Inflammatory macrophage treated with lipopolysaccharide for 1 hour (primary cell): ENCODE results near the gene TGFB1.

Experiments used
- DNase-seq, 2 donors: peaks; one replicate each; pipeline ENCODE4 v3.0.0-alpha.2; 2020 to 2022

The TGFB1 gene

DNA sequence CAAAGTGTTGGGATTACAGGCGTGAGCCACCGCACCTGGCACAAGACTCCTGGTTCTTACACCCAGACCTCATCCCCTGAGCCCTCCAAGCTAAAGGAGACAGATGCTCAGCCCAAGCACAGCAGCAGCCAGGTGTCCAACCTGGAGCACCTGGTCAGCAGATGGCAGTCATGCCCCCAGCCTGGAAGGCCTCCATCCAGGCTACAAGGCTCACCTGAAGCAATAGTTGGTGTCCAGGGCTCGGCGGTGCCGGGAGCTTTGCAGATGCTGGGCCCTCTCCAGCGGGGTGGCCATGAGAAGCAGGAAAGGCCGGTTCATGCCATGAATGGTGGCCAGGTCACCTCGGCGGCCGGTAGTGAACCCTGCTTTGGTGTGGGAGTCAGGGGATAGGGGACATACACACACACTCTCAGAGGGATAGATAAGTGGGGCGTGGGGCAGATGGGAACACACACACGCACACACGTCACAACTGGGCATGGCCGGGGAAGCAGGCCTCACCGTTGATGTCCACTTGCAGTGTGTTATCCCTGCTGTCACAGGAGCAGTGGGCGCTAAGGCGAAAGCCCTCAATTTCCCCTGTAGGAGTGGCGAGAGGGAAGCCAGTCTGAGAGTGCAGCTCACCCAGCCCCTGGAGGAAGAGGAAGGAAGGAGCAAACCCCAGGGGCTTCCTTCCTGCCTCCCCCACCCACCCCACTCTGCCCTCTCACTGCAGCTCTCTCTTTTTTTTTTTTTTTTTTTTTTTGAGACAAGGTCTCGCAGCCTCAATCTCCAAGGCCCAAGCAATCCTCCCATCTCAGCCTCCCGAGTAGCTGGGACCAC, 11.8 kb downstream of the TGFB1 start:
- peak in 1 of 2 donors; percentile 56 for DNase-seq

DNA sequence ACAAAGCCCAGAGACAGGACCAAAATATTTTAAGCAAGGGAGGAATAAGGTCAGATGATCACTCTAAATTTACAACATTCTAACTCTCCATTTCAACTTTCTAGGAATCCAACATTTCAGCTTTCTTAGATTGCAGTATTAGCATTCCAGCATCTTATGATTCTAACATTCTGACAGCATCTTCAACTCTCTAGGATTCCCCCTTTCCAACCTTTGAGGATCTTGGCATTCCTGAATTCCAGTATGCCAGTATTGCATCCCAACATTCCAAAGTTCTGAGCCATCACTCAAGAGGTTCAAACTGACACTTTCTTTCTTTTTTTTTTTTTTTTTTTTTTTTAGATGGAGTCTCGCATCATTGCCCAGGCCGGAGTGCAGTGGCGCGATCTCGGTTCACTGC, 13.8 kb downstream of the TGFB1 start:
- no peak for DNase-seq

DNA sequence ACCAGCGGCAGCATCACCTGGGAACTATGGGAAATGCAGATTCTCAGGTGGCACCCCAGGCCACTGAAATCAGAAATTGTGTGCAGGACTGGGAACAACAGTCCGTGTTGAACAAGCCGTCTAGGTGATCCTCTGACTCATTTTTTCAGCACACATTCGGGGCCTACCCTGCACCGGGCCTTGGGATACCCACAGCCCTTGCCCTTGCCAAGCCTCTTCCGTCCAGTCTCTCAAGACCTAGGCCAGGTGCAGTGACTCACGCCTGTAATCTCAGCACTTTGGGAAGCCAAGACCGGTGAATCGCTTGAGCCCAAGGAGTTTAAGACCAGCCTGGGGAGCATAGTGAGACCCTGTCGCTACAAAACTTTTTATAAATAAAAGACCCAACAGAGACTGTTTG, 18.3 kb downstream of the TGFB1 start:
- DNase-seq, result no peak

DNA sequence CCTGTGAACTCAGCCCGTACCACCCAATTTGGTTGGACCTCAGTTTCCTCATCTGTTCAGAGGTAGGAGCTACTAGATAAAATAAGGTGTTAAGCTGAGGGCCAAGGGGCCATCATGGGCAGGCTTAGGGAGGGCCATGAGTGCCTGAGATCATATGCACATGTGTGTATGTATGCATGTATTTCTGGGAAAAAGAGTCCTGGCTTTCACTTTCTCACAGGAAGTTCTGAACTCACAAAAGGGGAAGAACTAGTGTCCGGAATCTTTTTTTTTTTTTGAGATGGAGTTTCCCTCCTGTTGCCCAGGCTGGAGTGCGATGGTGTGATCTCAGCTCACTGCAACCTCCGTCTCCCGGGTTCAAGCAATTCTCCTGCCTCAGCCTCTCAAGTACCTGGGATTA, 18.9 kb downstream of the TGFB1 start:
- DNase-seq, result peak; percentile 84 to 95

DNA sequence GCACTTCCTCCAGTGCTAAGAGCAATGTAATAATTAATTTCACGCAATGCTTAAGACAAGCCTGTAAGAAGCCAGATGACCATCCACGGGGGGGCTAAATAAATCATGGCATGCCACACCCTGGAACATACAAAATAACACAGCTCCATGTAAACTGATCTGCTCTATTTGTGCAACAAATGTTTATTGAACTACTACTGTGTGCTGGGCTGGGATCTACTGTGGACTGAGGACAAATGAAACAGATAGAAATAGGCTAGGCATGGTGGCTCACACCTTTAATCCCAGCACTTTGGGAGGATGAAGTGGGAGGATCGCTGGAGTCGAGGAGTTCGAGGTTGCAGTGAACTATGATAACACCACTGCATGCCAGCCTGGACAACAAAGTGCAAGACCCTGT, 21.3 kb downstream of the TGFB1 start:
- no peak for DNase-seq

DNA sequence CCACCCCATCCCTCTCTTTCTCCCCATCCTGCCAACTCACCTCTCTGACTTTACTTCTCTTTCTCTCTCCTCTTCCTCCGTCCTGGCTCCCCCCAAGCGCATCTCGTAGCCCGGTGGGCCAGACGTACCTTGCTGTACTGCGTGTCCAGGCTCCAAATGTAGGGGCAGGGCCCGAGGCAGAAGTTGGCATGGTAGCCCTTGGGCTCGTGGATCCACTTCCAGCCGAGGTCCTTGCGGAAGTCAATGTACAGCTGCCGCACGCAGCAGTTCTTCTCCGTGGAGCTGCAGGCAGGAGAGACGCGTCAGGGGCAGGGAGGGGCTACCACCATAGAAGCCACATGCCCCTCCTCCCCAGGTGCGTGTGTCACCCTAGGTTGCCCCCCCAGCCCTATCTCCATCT, 21.7 kb downstream of the TGFB1 start:
- no peak for DNase-seq

GRCh38 chr19:41330946-41331678, 22.6 kb downstream of the TGFB1 start:
- DNase-seq, result no peak

- no peak for DNase-seq
These were observed 23.2 kb downstream of the TGFB1 start for GRCh38 chr19:41330481-41330880.

DNA sequence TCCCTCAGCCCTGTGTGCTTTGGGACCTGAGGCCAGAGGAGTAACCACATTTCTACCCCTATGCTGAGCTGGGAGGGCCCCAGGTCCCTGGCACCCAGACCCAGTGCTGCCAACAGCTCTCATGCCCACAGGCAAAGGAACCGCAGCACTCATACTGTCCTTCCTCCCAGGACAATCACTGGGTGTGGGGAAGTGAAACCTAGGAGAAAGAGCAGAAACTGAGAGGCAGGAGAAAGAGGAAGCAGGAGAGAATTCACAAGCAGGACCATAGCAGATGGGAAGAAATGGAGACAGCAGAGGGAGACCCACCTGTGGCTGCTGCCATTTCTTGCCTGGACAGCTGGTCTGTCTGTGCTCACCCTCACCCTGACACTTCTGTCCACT, 24.9 kb downstream of the TGFB1 start:
- DNase-seq, result peak; percentile 80 to 83

GRCh38 chr19:41328157-41328841, 25.4 kb downstream of the TGFB1 start:
- no peak for DNase-seq

DNA sequence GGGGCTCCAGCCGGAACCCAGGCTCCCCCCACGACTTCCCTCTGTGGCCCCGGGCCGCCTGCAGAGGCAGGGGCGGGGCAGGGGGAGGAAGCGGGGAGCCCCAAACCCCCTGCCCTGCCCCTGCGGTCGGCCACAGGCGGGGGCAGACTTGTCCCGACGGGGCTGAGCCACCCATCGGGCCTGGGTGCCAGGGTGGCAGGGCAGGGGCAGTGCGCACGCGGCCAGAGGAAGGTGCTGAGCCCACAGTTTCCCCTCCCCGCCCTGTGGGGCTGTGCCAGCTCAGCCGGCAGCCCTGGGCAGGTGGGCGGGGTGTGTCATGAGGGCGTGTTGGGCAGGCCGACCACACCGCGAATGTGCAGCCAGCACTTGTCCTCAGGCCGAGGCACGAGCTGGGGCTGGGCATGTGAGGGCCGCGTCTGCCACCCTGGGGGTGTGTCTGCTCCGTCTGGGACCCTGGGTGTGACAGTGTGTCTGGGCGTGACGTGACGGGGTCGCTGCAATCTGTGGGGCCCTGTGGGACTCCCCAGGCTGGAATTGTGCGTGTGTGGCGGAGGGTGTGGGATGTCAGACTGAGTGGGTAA, 26.1 kb downstream of the TGFB1 start:
- peak; percentile 74 to 88 for DNase-seq

DNA sequence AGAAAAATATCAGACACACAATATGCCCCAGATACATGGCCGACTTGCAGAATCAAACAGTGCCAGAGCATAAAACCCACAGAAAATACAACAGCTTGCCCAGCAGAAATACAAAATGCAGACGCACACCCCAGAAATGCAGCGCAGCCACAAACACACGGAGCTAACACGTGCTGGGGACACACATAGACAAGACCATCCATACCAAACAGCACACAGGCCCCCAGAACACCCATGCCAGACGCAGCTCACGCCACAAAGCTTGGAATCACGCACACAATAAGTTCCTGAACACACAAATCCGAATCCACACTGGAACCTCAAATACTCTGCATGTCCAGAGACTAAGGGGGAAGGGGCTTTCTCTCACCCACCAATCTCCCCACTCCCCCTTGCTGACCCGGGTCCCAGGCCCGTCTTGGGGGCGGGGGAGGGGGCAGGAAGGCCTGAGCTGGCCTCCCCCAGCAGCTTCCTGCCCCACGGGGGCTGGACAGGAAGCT, 26.6 kb downstream of the TGFB1 start:
- no peak for DNase-seq

GRCh38 chr19:41325947-41326706, 27.6 kb downstream of the TGFB1 start:
- no peak for DNase-seq

- DNase-seq, result no peak
These were observed 28.1 kb downstream of the TGFB1 start for GRCh38 chr19:41325640-41325946.

DNA sequence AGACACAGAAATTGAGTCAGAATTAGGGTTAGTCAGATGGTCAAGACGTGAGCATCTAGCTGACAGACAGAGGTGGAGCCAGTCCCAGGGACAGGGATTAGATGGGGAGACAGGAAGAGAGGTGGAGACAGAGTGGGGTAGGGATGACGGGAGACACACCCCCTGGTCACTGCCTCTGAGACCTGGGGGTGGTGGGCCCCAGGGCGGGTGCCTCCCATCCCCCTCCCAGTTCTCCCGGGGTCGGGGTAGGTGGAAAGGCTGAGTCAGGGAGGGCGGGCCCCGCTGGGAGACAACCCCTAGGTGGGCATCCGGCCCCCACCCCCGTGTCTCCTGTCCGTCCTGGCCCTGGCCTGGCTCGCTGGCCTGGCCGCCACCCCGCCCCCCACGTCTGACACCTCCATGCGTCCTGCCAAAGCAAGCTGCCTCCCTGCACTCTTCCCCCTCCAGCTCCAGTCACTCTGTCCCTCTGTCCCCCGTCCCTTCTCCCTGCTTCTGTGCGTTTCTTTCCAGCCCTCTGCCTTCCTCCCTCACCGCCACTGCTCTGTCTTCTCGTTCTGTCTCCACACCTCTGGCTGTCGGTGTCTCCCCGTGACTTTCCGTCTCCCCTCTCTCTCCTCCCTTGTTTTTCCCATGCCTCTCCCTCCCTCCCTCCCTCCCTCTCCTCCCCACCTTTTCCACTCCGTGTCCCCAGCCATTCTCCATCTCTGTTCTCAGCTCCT, 28.6 kb downstream of the TGFB1 start:
- DNase-seq, result no peak

- DNase-seq, result peak; percentile 43 to 58
These were observed 29.5 kb downstream of the TGFB1 start for GRCh38 chr19:41324231-41324702.

DNA sequence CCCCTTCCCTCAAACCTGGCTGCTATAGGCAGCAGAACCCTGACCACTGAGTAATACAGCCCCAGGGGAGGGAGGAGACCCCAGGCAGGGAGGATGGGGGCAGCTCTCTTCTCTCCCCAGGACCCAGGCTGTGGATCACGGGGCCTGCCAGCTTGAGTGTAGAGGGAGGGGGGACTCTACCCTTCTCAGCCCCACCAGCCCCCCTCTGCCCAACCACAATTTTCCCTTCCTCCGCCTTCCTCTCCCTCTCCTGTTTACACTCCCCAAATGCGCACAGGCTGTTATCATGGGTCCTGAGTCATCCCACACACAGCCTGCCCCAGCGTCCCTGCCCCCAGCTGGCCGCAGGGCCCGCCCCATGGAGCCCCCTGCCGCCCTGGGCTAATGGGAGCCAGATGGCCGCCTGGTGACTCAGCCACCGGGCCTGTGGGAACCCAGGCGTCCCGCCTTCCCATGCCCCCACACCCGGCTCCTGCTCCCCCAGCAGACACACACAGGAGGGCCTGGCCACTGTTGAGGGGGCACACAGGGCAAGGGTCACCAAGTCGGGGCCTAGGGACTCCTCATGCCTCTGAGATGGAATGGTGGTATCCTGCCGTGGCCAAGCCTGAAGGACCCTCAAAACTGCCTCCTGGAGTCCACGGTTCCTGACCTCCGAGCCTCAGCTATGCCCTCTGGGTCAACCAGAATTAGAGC, 30.1 kb downstream of the TGFB1 start:
- DNase-seq, result no peak

DNA sequence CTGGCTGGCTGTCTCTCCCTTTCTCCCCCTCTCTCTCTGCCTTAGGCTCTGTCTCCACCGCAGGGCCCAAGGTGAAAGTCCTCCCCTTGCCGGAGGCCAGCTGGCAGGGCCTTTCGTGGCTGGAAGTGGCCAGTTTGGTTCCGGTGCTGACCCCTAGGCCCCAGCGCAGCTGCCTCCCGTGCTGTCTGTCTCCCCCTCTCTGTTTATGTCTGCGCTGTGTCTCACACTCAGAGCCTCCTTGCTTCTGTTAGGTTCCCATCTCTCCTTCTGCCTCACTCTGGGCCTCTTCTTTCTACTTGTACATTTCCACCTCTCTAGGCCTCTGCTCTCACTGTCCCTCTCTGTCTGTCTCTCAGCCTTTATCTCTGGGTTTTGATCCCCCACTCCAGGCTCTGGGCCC, 30.7 kb downstream of the TGFB1 start:
- no peak for DNase-seq

- DNase-seq, result no peak
These were observed 31.3 kb downstream of the TGFB1 start for GRCh38 chr19:41322451-41322850.

DNA sequence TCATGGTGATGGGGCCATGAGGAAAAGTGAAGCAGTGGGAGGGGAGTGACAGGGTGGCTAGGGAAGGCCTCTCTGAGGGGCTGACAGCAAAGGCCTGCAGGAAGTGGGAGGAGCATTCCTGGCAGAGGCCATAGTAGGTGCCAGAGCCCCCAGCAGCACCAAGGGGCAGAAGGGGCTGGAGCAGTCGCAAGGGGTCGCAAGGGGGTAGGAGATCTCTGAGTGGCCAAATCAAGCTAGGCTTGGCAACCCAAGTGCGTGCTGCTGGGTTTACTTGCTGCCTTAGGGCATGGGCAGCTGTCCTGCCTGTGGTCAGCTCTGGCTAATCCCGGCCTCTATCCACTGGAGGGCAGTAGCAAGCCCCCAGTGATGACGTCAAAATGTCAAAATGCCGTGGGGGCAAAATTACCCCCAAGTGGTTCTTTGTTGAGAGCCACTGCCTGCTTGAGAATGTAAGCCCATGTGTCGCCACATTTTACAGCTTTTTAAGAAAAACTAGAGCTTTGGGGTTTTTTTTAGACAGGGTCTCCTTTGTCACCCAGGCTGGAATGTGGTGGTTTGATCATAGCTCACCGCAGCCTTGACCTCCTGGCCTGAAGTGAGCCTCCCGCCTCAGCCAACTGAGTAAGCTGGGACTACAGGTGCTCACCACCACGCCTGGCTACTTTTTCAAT, 32.0 kb downstream of the TGFB1 start:
- DNase-seq, result peak in 1 of 2 donors; percentile 62

DNA sequence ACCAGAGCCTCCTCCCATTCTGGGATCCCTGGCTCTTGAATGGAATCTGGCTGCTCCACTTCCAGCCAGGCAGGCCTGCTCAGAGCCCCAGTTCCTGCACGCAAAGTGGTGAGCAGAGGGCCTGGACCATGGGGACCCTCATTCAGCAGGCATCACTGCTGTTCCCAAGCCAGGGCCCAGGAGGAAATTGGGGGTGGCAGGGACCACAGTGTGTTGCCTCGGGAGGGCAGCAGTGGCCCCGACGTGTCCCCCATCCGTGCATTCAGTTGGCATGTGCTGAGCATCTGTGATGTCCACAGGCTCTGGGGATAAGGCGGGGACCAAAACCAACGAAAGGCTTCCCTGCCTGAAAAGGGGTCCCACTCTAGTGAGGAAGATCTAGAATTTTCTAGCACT, 32.5 kb downstream of the TGFB1 start:
- DNase-seq, result no peak
